GM23338 (cell line): ENCODE data around the gene HSPA1B.

ENCODE experiments used
- POLR2AphosphoS5 ChIP-seq: IDR thresholded peaks from 2 replicates; pipeline ENCODE4 v1.6.1; 2016; ENCODE audit warnings: antibody characterized with exemption, low read depth
- ZNF331 ChIP-seq: fragments of 250-450 bp; sonication (Bioruptor Pico); IDR thresholded peaks from 2 replicates; pipeline ENCODE4 v1.5.0; 2020; ENCODE audit warnings: low read depth, mild to moderate bottlenecking, moderate library complexity
- TF ChIP-seq, protein P1 (sequence below), 2 experiments: fragments of 200-600 bp in 1 of 2; sonication (generic) in 1 of 2; conservative IDR thresholded peaks; 2 replicates each; pipeline versions ENCODE4 v1.5.1 to v1.6.1; 2016 to 2017; ENCODE audit warnings: antibody characterized with exemption in 2 of 2, low read depth in 2 of 2, mild to moderate bottlenecking in 2 of 2, moderate library complexity in 1 of 2

DNA sequence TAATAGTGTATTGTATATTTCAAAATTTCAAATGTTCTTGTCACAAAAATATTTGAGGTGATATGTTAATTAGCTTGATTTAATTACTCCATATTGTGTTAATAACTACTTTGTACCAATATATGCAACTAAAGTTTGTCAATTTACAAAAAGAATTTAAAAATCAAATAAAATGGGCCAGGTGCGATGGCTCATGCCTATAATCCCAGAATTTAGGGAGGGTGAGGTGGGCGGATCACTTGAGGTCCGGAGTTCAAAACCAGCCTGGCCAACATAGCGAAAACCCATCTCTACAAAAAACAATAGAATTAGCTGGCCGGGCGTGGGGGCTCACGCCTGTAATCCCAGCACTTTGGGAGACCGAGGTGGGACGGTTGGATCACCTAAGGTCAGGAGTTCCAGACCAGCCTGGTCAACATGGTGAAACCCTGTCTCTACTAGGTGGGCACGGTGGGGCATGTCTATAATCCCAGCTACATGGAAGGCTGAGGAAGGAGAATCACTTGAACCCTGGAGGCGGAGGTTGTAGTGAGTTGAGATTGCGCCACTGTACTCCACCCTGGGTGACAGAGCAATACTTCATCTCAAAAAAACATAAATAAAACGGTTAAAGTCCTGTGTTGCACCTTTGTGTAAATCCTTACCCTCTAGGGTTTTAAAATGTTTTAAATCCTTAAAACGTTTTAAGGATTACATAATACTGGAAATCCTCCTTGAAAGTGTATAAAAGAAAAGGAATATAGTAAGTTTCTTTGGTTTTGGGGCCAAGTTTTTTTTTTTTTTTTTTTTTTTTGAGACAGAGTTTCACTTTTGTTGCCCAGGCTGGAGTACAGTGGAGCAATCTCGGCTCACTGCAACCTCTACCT, 4.0 kb downstream of the HSPA1B start:
- TF ChIP-seq, protein P1, sequence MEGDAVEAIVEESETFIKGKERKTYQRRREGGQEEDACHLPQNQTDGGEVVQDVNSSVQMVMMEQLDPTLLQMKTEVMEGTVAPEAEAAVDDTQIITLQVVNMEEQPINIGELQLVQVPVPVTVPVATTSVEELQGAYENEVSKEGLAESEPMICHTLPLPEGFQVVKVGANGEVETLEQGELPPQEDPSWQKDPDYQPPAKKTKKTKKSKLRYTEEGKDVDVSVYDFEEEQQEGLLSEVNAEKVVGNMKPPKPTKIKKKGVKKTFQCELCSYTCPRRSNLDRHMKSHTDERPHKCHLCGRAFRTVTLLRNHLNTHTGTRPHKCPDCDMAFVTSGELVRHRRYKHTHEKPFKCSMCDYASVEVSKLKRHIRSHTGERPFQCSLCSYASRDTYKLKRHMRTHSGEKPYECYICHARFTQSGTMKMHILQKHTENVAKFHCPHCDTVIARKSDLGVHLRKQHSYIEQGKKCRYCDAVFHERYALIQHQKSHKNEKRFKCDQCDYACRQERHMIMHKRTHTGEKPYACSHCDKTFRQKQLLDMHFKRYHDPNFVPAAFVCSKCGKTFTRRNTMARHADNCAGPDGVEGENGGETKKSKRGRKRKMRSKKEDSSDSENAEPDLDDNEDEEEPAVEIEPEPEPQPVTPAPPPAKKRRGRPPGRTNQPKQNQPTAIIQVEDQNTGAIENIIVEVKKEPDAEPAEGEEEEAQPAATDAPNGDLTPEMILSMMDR (conservative IDR thresholded peaks at IDR 0.05; ENCODE audit: low read depth in 2 of 2) = no peak
- TF ChIP-seq ZNF331 (CRISPR knock-in tag) (no peak), POLR2AphosphoS5 (no peak)
